Breast epithelium (tissue), 4 donors: ENCODE data around the gene NTN4. TPM values are rescaled to one million over a fixed set of nuclear protein-coding genes. Genes with fewer than 3 reads are reported as not detected.

ENCODE experiments used
- DNase-seq, 2 donors: peaks; one replicate each; pipeline ENCODE4 v3.0.0-alpha.2; 2019; ENCODE audit warnings: low spot score in 2 of 2
- H3K27ac ChIP-seq, 2 donors: fragments of 200-600 bp; sonication (generic) in 1 of 2; one replicate each; pipeline ENCODE4 v1.5.1; 2016 to 2019; ENCODE audit warnings: mild to moderate bottlenecking in 1 of 2
- H3K27me3 ChIP-seq, 2 donors: fragments of 200-600 bp; sonication (generic) in 1 of 2; one replicate each; pipeline versions ENCODE4 v1.5.1 to v1.6.0; 2017 to 2019; ENCODE audit warnings: control low read depth in 1 of 2, mild to moderate bottlenecking in 1 of 2
- H3K36me3 ChIP-seq: fragments of 200-600 bp; one replicate; pipeline ENCODE4 v1.5.1; 2019
- H3K4me1 ChIP-seq, 2 donors: fragments of 200-600 bp; sonication (generic); one replicate each; pipeline ENCODE4 v1.5.1; 2016 to 2019; ENCODE audit warnings: control low read depth in 1 of 2
- H3K4me3 ChIP-seq, 3 donors: fragments of 200-600 bp; sonication (generic); 1 replicate in 2 of 3; 2 replicates in 1 of 3; pipeline ENCODE4 v1.5.1; 2016 to 2019; ENCODE audit warnings: mild to moderate bottlenecking in 3 of 3, moderate library complexity in 2 of 3
- H3K9me3 ChIP-seq, 2 donors: fragments of 200-600 bp; sonication (generic) in 1 of 2; one replicate each; pipeline ENCODE4 v1.5.1; 2016 to 2019; ENCODE audit warnings: control low read depth in 1 of 2
- CTCF ChIP-seq, 3 donors: fragments of 450-650 bp; IDR thresholded peaks; one replicate each; pipeline ENCODE4 v1.5.1; 2016 to 2017; ENCODE audit warnings: antibody characterized with exemption in 3 of 3, mild to moderate bottlenecking in 3 of 3, moderate library complexity in 3 of 3
- POLR2A ChIP-seq: fragments of 450-650 bp; IDR thresholded peaks from one replicate; pipeline ENCODE4 v1.6.1; 2016; ENCODE audit warnings: antibody characterized with exemption, mild to moderate bottlenecking, moderate library complexity
- POLR2AphosphoS5 ChIP-seq, 3 donors: sonication (generic); formaldehyde crosslinking; IDR thresholded peaks; one replicate each; pipeline ENCODE4 v1.6.1; 2017; ENCODE audit warnings: antibody characterized with exemption in 3 of 3
- intact Hi-C: fragments of 100-400 bp; cut with DNase I; formaldehyde crosslinking; loops from one replicate; pipeline ENCODE4 v1.15.1; 2023; ENCODE audit warnings: low total_unique reads
- total RNA-seq, 3 donors: library from RNA; depleted of rRNA; stranded (reverse); fragments of >200 nt; gene quantifications; one replicate each; pipeline ENCODE4 v1.1.0, GENCODE V29; 2016

NTN4 gene
- total RNA-seq, 3 donors from 2014 or later = 27.4 to 188 (median 110) TPM

- no peaks in the 10 kb centered on the region for H3K4me1 ChIP-seq
- H3K9me3 ChIP-seq = no peaks in the 10 kb centered on the region
- H3K27me3 ChIP-seq = no peaks in the 10 kb centered on the region
- intact Hi-C loops = no loop called here
- TF ChIP-seq POLR2A (no peak), POLR2AphosphoS5 (IDR thresholded peaks at IDR 0.05) (no peak), CTCF (IDR thresholded peaks at IDR 0.05) (no peak)
- no peak for DNase-seq
- H3K4me3 ChIP-seq = no peak overlapping the region
- H3K27ac ChIP-seq = no peak overlapping the region
- no peaks in the 10 kb centered on the region for H3K36me3 ChIP-seq
Measured at GRCh38 chr12:95641299-95641952, 149.1 kb downstream of the NTN4 start.

- DNase-seq = no peak
- Histone ChIP-seq H3K4me1 (peaks cover 0 to 3% of the 10 kb centered on the region in 2 donors), H3K27ac (no peak overlapping the region), H3K36me3 (no peaks in the 10 kb centered on the region), H3K27me3 (no peaks in the 10 kb centered on the region), H3K9me3 (no peaks in the 10 kb centered on the region), H3K4me3 (no peak overlapping the region)
- intact Hi-C loops = no loop called here
- TF ChIP-seq POLR2A = no peak
- TF ChIP-seq POLR2AphosphoS5 (IDR thresholded peaks at IDR 0.05) = no peak
- TF ChIP-seq CTCF (IDR thresholded peaks at IDR 0.05) = no peak
Measured at GRCh38 chr12:95640516-95640915, 150.0 kb downstream of the NTN4 start.

GRCh38 chr12:95637471-95638155 lies 153.0 kb downstream of the NTN4 start:
- no peak for DNase-seq
- TF ChIP-seq POLR2A (no peak), POLR2AphosphoS5 (IDR thresholded peaks at IDR 0.05) (no peak), CTCF (IDR thresholded peaks at IDR 0.05) (no peak)
- Histone ChIP-seq H3K27me3 (no peaks in the 10 kb centered on the region), H3K27ac (peak overlapping the region; percentile 16 to 25), H3K9me3 (no peaks in the 10 kb centered on the region), H3K4me3 (no peak overlapping the region), H3K4me1 (peaks cover 0 to 5% of the 10 kb centered on the region in 2 donors), H3K36me3 (no peaks in the 10 kb centered on the region)
- intact Hi-C loops = no loop called here

GRCh38 chr12:95637010-95637409 lies 153.6 kb downstream of the NTN4 start:
- intact Hi-C loops = no loop called here
- no peaks in the 10 kb centered on the region for H3K27me3 ChIP-seq
- no peaks in the 10 kb centered on the region for H3K9me3 ChIP-seq
- DNase-seq = no peak
- peak overlapping the region in 1 of 2 donors; percentile 92 for H3K27ac ChIP-seq
- H3K36me3 ChIP-seq = no peaks in the 10 kb centered on the region
- peaks cover 0 to 8% of the 10 kb centered on the region in 2 donors for H3K4me1 ChIP-seq
- no peak overlapping the region for H3K4me3 ChIP-seq
- TF ChIP-seq POLR2A (no peak), CTCF (IDR thresholded peaks at IDR 0.05) (no peak), POLR2AphosphoS5 (IDR thresholded peaks at IDR 0.05) (no peak)
